ENCODE results near the gene ASIC3.
A peak's percentile ranks its signal among the peaks of the same experiment; 100 is the strongest.
"Not testable (repeated sequence)": the region's sequence is repeated elsewhere in the genome, so short reads cannot be mapped to it uniquely, and the experiment has no call there.

The ASIC3 gene

GRCh38 chr7:151008511-151009323 is 39.6 kb upstream of the ASIC3 start:
- no peak overlapping the region for H3K9ac ChIP-seq (ENCODE audit: low read length)
- H3K9me3 ChIP-seq (ENCODE audit: control insufficient read depth, low read depth, low read length): no peaks in the 10 kb centered on the region
- no peaks in the 10 kb centered on the region for H3K36me3 ChIP-seq (ENCODE audit: control insufficient read depth, low read depth, low read length)
- peaks cover 11% of the 10 kb centered on the region for H3K27me3 ChIP-seq (ENCODE audit: control insufficient read depth, insufficient read depth, low read length)
- H3K4me3 ChIP-seq (ENCODE audit: low read length): no peak overlapping the region
- H3K4me1 ChIP-seq (ENCODE audit: control insufficient read depth, low read depth, low read length): peaks cover 11% of the 10 kb centered on the region
- H3K27ac ChIP-seq (ENCODE audit: low read length): no peak overlapping the region

GRCh38 chr7:151009327-151010036 is 38.8 kb upstream of the ASIC3 start:
- peaks cover 11% of the 10 kb centered on the region for H3K4me1 ChIP-seq (ENCODE audit: control insufficient read depth, low read depth, low read length)
- no peaks in the 10 kb centered on the region for H3K9me3 ChIP-seq (ENCODE audit: control insufficient read depth, low read depth, low read length)
- peaks cover 11% of the 10 kb centered on the region for H3K27me3 ChIP-seq (ENCODE audit: control insufficient read depth, insufficient read depth, low read length)
- no peak overlapping the region for H3K9ac ChIP-seq (ENCODE audit: low read length)
- no peaks in the 10 kb centered on the region for H3K36me3 ChIP-seq (ENCODE audit: control insufficient read depth, low read depth, low read length)
- H3K27ac ChIP-seq (ENCODE audit: low read length): no peak overlapping the region
- H3K4me3 ChIP-seq (ENCODE audit: low read length): no peak overlapping the region

- Histone ChIP-seq H3K27me3 (ENCODE audit: control insufficient read depth, insufficient read depth, low read length) (peaks cover 11% of the 10 kb centered on the region), H3K4me3 (ENCODE audit: low read length) (no peak overlapping the region), H3K4me1 (ENCODE audit: control insufficient read depth, low read depth, low read length) (peaks cover 11% of the 10 kb centered on the region), H3K9me3 (ENCODE audit: control insufficient read depth, low read depth, low read length) (no peaks in the 10 kb centered on the region), H3K36me3 (ENCODE audit: control insufficient read depth, low read depth, low read length) (no peaks in the 10 kb centered on the region), H3K9ac (ENCODE audit: low read length) (no peak overlapping the region), H3K27ac (ENCODE audit: low read length) (no peak overlapping the region)
Measured at GRCh38 chr7:151010037-151010306, 38.4 kb upstream of the ASIC3 start.

- H3K36me3 ChIP-seq (ENCODE audit: control insufficient read depth, low read depth, low read length): no peaks in the 10 kb centered on the region
- no peak overlapping the region for H3K9ac ChIP-seq (ENCODE audit: low read length)
- peaks cover 11% of the 10 kb centered on the region for H3K27me3 ChIP-seq (ENCODE audit: control insufficient read depth, insufficient read depth, low read length)
- no peak overlapping the region for H3K27ac ChIP-seq (ENCODE audit: low read length)
- H3K4me1 ChIP-seq (ENCODE audit: control insufficient read depth, low read depth, low read length): peaks cover 11% of the 10 kb centered on the region
- H3K9me3 ChIP-seq (ENCODE audit: control insufficient read depth, low read depth, low read length): no peaks in the 10 kb centered on the region
- peak overlapping the region; percentile 37 for H3K4me3 ChIP-seq (ENCODE audit: low read length)
Measured at GRCh38 chr7:151010307-151011096, 37.8 kb upstream of the ASIC3 start.

- Histone ChIP-seq H3K4me3 (ENCODE audit: low read length) (no peak overlapping the region), H3K27ac (ENCODE audit: low read length) (no peak overlapping the region), H3K4me1 (ENCODE audit: control insufficient read depth, low read depth, low read length) (peaks cover 11% of the 10 kb centered on the region), H3K27me3 (ENCODE audit: control insufficient read depth, insufficient read depth, low read length) (peaks cover 11% of the 10 kb centered on the region), H3K9ac (ENCODE audit: low read length) (no peak overlapping the region), H3K9me3 (ENCODE audit: control insufficient read depth, low read depth, low read length) (no peaks in the 10 kb centered on the region), H3K36me3 (ENCODE audit: control insufficient read depth, low read depth, low read length) (no peaks in the 10 kb centered on the region)
Measured at GRCh38 chr7:151011097-151011409, 37.3 kb upstream of the ASIC3 start.

- H3K9me3 ChIP-seq (ENCODE audit: control insufficient read depth, low read depth, low read length); H3K27ac ChIP-seq (ENCODE audit: low read length); H3K4me3 ChIP-seq (ENCODE audit: low read length); H3K36me3 ChIP-seq (ENCODE audit: control insufficient read depth, low read depth, low read length); H3K9ac ChIP-seq (ENCODE audit: low read length): not testable (repeated sequence)
- Histone ChIP-seq H3K4me1 (ENCODE audit: control insufficient read depth, low read depth, low read length) (peaks cover 11% of the 10 kb centered on the region), H3K27me3 (ENCODE audit: control insufficient read depth, insufficient read depth, low read length) (peaks cover 11% of the 10 kb centered on the region)
Measured at GRCh38 chr7:151011616-151012015, 36.7 kb upstream of the ASIC3 start.

GRCh38 chr7:151012031-151012692 is 36.2 kb upstream of the ASIC3 start:
- Histone ChIP-seq H3K4me3 (ENCODE audit: low read length) (no peak overlapping the region), H3K27ac (ENCODE audit: low read length) (no peak overlapping the region), H3K36me3 (ENCODE audit: control insufficient read depth, low read depth, low read length) (no peaks in the 10 kb centered on the region), H3K4me1 (ENCODE audit: control insufficient read depth, low read depth, low read length) (peaks cover 11% of the 10 kb centered on the region), H3K9me3 (ENCODE audit: control insufficient read depth, low read depth, low read length) (no peaks in the 10 kb centered on the region), H3K9ac (ENCODE audit: low read length) (no peak overlapping the region), H3K27me3 (ENCODE audit: control insufficient read depth, insufficient read depth, low read length) (peaks cover 14% of the 10 kb centered on the region)

- Histone ChIP-seq H3K27ac (ENCODE audit: low read length) (no peak overlapping the region), H3K27me3 (ENCODE audit: control insufficient read depth, insufficient read depth, low read length) (peaks cover 22% of the 10 kb centered on the region), H3K9ac (ENCODE audit: low read length) (peak overlapping the region; percentile 8), H3K9me3 (ENCODE audit: control insufficient read depth, low read depth, low read length) (no peaks in the 10 kb centered on the region), H3K4me3 (ENCODE audit: low read length) (no peak overlapping the region), H3K4me1 (ENCODE audit: control insufficient read depth, low read depth, low read length) (peaks cover 12% of the 10 kb centered on the region), H3K36me3 (ENCODE audit: control insufficient read depth, low read depth, low read length) (no peaks in the 10 kb centered on the region)
Measured at GRCh38 chr7:151012911-151013347, 35.4 kb upstream of the ASIC3 start.

- Histone ChIP-seq H3K9me3 (ENCODE audit: control insufficient read depth, low read depth, low read length) (no peaks in the 10 kb centered on the region), H3K4me3 (ENCODE audit: low read length) (no peak overlapping the region), H3K27ac (ENCODE audit: low read length) (no peak overlapping the region), H3K27me3 (ENCODE audit: control insufficient read depth, insufficient read depth, low read length) (peaks cover 26% of the 10 kb centered on the region), H3K9ac (ENCODE audit: low read length) (peak overlapping the region; percentile 8), H3K36me3 (ENCODE audit: control insufficient read depth, low read depth, low read length) (no peaks in the 10 kb centered on the region), H3K4me1 (ENCODE audit: control insufficient read depth, low read depth, low read length) (peaks cover 13% of the 10 kb centered on the region)
Measured at GRCh38 chr7:151013356-151013732, 35.0 kb upstream of the ASIC3 start.

- Histone ChIP-seq H3K4me3 (ENCODE audit: low read length) (peak overlapping the region; percentile 52), H3K36me3 (ENCODE audit: control insufficient read depth, low read depth, low read length) (no peaks in the 10 kb centered on the region), H3K4me1 (ENCODE audit: control insufficient read depth, low read depth, low read length) (peaks cover 13% of the 10 kb centered on the region), H3K27ac (ENCODE audit: low read length) (no peak overlapping the region), H3K9ac (ENCODE audit: low read length) (peak overlapping the region; percentile 29), H3K9me3 (ENCODE audit: control insufficient read depth, low read depth, low read length) (no peaks in the 10 kb centered on the region), H3K27me3 (ENCODE audit: control insufficient read depth, insufficient read depth, low read length) (peaks cover 32% of the 10 kb centered on the region)
Measured at GRCh38 chr7:151013733-151014497, 34.4 kb upstream of the ASIC3 start.

GRCh38 chr7:151014950-151015349 is 33.4 kb upstream of the ASIC3 start:
- no peak overlapping the region for H3K4me3 ChIP-seq (ENCODE audit: low read length)
- no peak overlapping the region for H3K27ac ChIP-seq (ENCODE audit: low read length)
- no peaks in the 10 kb centered on the region for H3K36me3 ChIP-seq (ENCODE audit: control insufficient read depth, low read depth, low read length)
- H3K27me3 ChIP-seq (ENCODE audit: control insufficient read depth, insufficient read depth, low read length): peaks cover 42% of the 10 kb centered on the region
- peaks cover 18% of the 10 kb centered on the region for H3K4me1 ChIP-seq (ENCODE audit: control insufficient read depth, low read depth, low read length)
- H3K9me3 ChIP-seq (ENCODE audit: control insufficient read depth, low read depth, low read length): no peaks in the 10 kb centered on the region
- no peak overlapping the region for H3K9ac ChIP-seq (ENCODE audit: low read length)
